ENCODE data around the gene RDH8. TPM values are rescaled to one million over a fixed set of nuclear protein-coding genes. Genes with fewer than 3 reads are reported as not detected.

RDH8 gene
- total and polyA plus RNA-seq, 10 of the 15 experiments (the other 5 are each of a cell fraction or from before 2014, with no cell fraction given): 0.04 to 0.58 (median 0.05) TPM; not detected in 7

DNA sequence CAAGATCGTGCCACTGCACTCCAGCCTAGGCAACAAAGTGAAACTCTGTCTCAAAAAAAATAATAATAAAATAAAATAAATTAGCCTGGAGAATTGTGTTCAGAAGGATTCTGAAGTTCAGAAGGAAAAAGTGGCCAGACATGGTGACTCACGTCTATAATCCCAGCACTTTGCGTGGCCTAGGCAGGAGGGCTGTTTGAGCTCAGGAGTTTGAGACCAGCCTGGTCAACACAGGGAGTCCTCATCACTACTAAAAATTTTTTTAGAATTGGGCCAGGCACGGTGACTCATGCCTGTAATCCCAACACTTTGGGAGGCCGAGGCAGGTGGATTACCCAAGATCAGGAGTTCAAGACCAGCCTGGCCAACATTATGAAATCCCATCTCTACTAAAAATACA, 6.0 kb downstream of the RDH8 start:
- FAIRE-seq: no peak
- intact Hi-C loops (cut with micrococcal nuclease; ENCODE audit: unreplicated experiment) (no loop called here), in situ Hi-C loops (cut with MboI) (no loop called here)
- no peak for DNase-seq (ENCODE audit: low read depth, low spot score)
- no peak overlapping the region for H3K4me2 ChIP-seq (ENCODE audit: control insufficient read depth, insufficient read depth)
- no peak overlapping the region for H3K9ac ChIP-seq (ENCODE audit: control insufficient read depth, insufficient read depth, low read length)
- BruUV-seq (replicated peaks): no TSS peak
- no peaks in the 10 kb centered on the region for H3K4me1 ChIP-seq (ENCODE audit: control insufficient read depth, insufficient read depth, low read length)
- POLR2A ChIA-PET: no interaction called here
- no peaks in the 10 kb centered on the region for H3K79me2 ChIP-seq (ENCODE audit: control insufficient read depth, insufficient read depth, low read length)
- H3K9me3 ChIP-seq (replicated peaks; ENCODE audit: control insufficient read depth, insufficient read depth, low read length): no peaks in the 10 kb centered on the region
- RAD21 ChIA-PET (ENCODE audit: unreplicated experiment): no interaction called here
- TF ChIP-seq TARDBP (IDR thresholded peaks at IDR 0.05; ENCODE audit: borderline replicate concordance) (no peak), PAX5 (IDR thresholded peaks at IDR 0.05; ENCODE audit: borderline replicate concordance, low read depth, low read length) (no peak), ZNF217 (IDR thresholded peaks at IDR 0.05) (no peak)
- H3K27ac ChIP-seq (ENCODE audit: control insufficient read depth, insufficient read depth): no peak overlapping the region
- no peaks in the 10 kb centered on the region for H4K20me1 ChIP-seq (ENCODE audit: control insufficient read depth, insufficient read depth)
- no peaks in the 10 kb centered on the region for H3K27me3 ChIP-seq (replicated peaks in 1 of 2; ENCODE audit: control insufficient read depth in 2 of 2, insufficient read depth in 2 of 2, low read length in 1 of 2)
- no peaks in the 10 kb centered on the region for H3K36me3 ChIP-seq (ENCODE audit: control insufficient read depth in 2 of 2, insufficient read depth in 2 of 2, low read length in 1 of 2)
- SMC1A ChIA-PET (ENCODE audit: uncharacterized antibody, unreplicated experiment): no interaction called here
- 34% methylated on average over 5 of the region's 5 CpGs for WGBS (ENCODE audit: insufficient coverage, insufficient replicate concordance, low lambda C conversion rate, missing lambda C conversion rate)
- H3K4me3 ChIP-seq: no peak overlapping the region
- H2AFZ ChIP-seq (ENCODE audit: control insufficient read depth, low read depth, low read length): no peak overlapping the region
- ATAC-seq: no peak
- CTCF ChIA-PET: interaction anchor here (0.7 to 2.5 kb wide), 4 partner anchors 8 to 20 kb away, joined by 3 to 11 read pairs (median 5); no protein-coding TSS in a partner anchor

- CTCF ChIA-PET: interaction anchor here (0.6 to 1.9 kb wide), 3 partner anchors 9 to 161 kb away, joined by 3 to 6 read pairs (median 3); no protein-coding TSS in a partner anchor
- no TSS peak for BruUV-seq (replicated peaks)
- Histone ChIP-seq H3K79me2 (ENCODE audit: control insufficient read depth, insufficient read depth, low read length) (no peaks in the 10 kb centered on the region), H2AFZ (ENCODE audit: control insufficient read depth, low read depth, low read length) (no peak overlapping the region), H3K9ac (ENCODE audit: control insufficient read depth, insufficient read depth, low read length) (no peak overlapping the region), H3K4me1 (ENCODE audit: control insufficient read depth, insufficient read depth, low read length) (no peaks in the 10 kb centered on the region), H3K36me3 (ENCODE audit: control insufficient read depth in 2 of 2, insufficient read depth in 2 of 2, low read length in 1 of 2) (no peaks in the 10 kb centered on the region), H3K4me3 (no peak overlapping the region), H3K27me3 (replicated peaks in 1 of 2; ENCODE audit: control insufficient read depth in 2 of 2, insufficient read depth in 2 of 2, low read length in 1 of 2) (no peaks in the 10 kb centered on the region), H3K9me3 (replicated peaks; ENCODE audit: control insufficient read depth, insufficient read depth, low read length) (no peaks in the 10 kb centered on the region), H3K4me2 (ENCODE audit: control insufficient read depth, insufficient read depth) (no peak overlapping the region), H3K27ac (ENCODE audit: control insufficient read depth, insufficient read depth) (no peak overlapping the region), H4K20me1 (ENCODE audit: control insufficient read depth, insufficient read depth) (no peaks in the 10 kb centered on the region)
- RAD21 ChIA-PET (ENCODE audit: unreplicated experiment): no interaction called here
- 33% methylated on average over 6 of the region's 6 CpGs for WGBS (ENCODE audit: insufficient coverage, insufficient replicate concordance, low lambda C conversion rate, missing lambda C conversion rate)
- intact Hi-C loops (cut with micrococcal nuclease; ENCODE audit: unreplicated experiment): no loop called here
- SMC1A ChIA-PET (ENCODE audit: uncharacterized antibody, unreplicated experiment): interaction anchor here (0.5 to 1.1 kb wide), 3 partner anchors 67 to 395 kb away, joined by 3 read pairs; no protein-coding TSS in a partner anchor
- in situ Hi-C loops (cut with MboI): no loop called here
- no peak for FAIRE-seq
- ATAC-seq: no peak
- TF ChIP-seq BACH1 (IDR thresholded peaks at IDR 0.05; ENCODE audit: borderline replicate concordance) (no peak), SUZ12 (IDR thresholded peaks at IDR 0.05; ENCODE audit: unreplicated experiment) (no peak), KDM1A (IDR thresholded peaks at IDR 0.05; ENCODE audit: borderline replicate concordance) (no peak), WRNIP1 (IDR thresholded peaks at IDR 0.05; ENCODE audit: borderline replicate concordance, low read depth, low read length) (no peak), YY1 (IDR thresholded peaks at IDR 0.05; ENCODE audit: low read depth, low read length) (no peak)
- TF ChIP-seq, protein P1, sequence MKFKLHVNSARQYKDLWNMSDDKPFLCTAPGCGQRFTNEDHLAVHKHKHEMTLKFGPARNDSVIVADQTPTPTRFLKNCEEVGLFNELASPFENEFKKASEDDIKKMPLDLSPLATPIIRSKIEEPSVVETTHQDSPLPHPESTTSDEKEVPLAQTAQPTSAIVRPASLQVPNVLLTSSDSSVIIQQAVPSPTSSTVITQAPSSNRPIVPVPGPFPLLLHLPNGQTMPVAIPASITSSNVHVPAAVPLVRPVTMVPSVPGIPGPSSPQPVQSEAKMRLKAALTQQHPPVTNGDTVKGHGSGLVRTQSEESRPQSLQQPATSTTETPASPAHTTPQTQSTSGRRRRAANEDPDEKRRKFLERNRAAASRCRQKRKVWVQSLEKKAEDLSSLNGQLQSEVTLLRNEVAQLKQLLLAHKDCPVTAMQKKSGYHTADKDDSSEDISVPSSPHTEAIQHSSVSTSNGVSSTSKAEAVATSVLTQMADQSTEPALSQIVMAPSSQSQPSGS (IDR thresholded peaks at IDR 0.05; ENCODE audit: low read length): no peak
- POLR2A ChIA-PET: no interaction called here
- no peak for DNase-seq (ENCODE audit: low read depth, low spot score)
Observed at GRCh38 chr19:10020851-10021250, 7.6 kb downstream of the RDH8 start.

All from GM12878 (cell line).